ENCODE data around the gene SHMT1. TPM values are rescaled to one million over a fixed set of nuclear protein-coding genes. Genes with fewer than 3 reads are reported as not detected.

The SHMT1 gene
- total and polyA plus RNA-seq, 2 of the 4 experiments (the other 2 are of a cell fraction), result 7.5 to 8.1 TPM

DNA sequence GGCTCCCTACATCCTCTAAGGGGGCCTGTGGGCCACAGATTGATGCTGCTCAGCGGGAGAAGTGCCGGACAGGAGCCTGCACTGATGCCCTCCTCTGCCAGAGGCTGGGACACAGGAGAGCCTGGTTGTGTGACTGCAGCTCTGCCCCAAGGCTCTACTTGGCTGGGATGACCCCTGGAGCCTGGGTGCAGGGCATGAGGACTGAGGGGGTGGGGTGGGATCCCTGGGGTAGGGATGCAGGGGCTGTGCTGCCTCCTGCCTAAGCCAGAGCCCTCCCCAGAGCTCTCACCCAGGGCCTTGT lies 14.8 kb upstream of the SHMT1 start:
- Histone ChIP-seq H3K9me1 (ENCODE audit: insufficient read depth, low read length) (no peaks in the 10 kb centered on the region), H3K4me3 (ENCODE audit: insufficient read depth, low read depth, low read length) (no peak overlapping the region), H3K4ac (ENCODE audit: low read depth, low read length) (no peak overlapping the region), H3K18ac (ENCODE audit: low read depth, low read length) (no peak overlapping the region), H4K5ac (ENCODE audit: low read depth, low read length) (no peak overlapping the region), H3K23ac (ENCODE audit: low read depth, low read length) (no peak overlapping the region), H2BK15ac (ENCODE audit: low read depth, low read length) (no peak overlapping the region), H3K79me1 (ENCODE audit: low read depth in 1 of 2, low read length in 2 of 2) (no peaks in the 10 kb centered on the region), H3K27me3 (ENCODE audit: control insufficient read depth, insufficient read depth, low read length) (peaks cover 23% of the 10 kb centered on the region), H2BK120ac (ENCODE audit: low read depth, low read length) (no peak overlapping the region), H2AK5ac (ENCODE audit: low read depth, low read length) (no peak overlapping the region), H3K4me2 (ENCODE audit: low read depth, low read length) (no peak overlapping the region), H3K4me1 (ENCODE audit: control insufficient read depth, insufficient read depth, low read length) (no peaks in the 10 kb centered on the region), H2AK9ac (replicated peaks; ENCODE audit: low read depth, low read length, poor library complexity) (no peak overlapping the region), H2BK20ac (ENCODE audit: low read depth, low read length) (no peak overlapping the region), H2BK5ac (ENCODE audit: low read depth, low read length, poor library complexity, severe bottlenecking) (no peak overlapping the region), H2AFZ (replicated peaks; ENCODE audit: low read length, poor library complexity) (no peak overlapping the region), H3K9me3 (ENCODE audit: control insufficient read depth, insufficient read depth, low read length) (peaks cover 5% of the 10 kb centered on the region), H3K27ac (ENCODE audit: insufficient read depth, low read length) (no peak overlapping the region), H3K9ac (ENCODE audit: low read depth, low read length) (no peak overlapping the region), H4K91ac (ENCODE audit: insufficient read depth, low read depth, low read length) (no peak overlapping the region), H4K20me1 (ENCODE audit: insufficient read depth, low read length) (no peaks in the 10 kb centered on the region), H3K36me3 (ENCODE audit: control insufficient read depth, insufficient read depth, low read length) (no peaks in the 10 kb centered on the region), H3K56ac (ENCODE audit: extremely low read depth, insufficient read depth, low read length) (no peak overlapping the region), H3K14ac (replicated peaks; ENCODE audit: low read depth, low read length) (no peak overlapping the region), H4K8ac (ENCODE audit: low read depth in 2 of 2, low read length in 2 of 2) (no peak overlapping the region)
- TF ChIP-seq, protein P1, sequence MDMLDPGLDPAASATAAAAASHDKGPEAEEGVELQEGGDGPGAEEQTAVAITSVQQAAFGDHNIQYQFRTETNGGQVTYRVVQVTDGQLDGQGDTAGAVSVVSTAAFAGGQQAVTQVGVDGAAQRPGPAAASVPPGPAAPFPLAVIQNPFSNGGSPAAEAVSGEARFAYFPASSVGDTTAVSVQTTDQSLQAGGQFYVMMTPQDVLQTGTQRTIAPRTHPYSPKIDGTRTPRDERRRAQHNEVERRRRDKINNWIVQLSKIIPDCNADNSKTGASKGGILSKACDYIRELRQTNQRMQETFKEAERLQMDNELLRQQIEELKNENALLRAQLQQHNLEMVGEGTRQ (IDR thresholded peaks at IDR 0.05; ENCODE audit: low read depth, low read length), result no peak
- TF ChIP-seq CEBPB (IDR thresholded peaks at IDR 0.05; ENCODE audit: low read depth, low read length) (no peak), RFX5 (IDR thresholded peaks at IDR 0.05; ENCODE audit: low read depth, low read length) (no peak), MAZ (IDR thresholded peaks at IDR 0.05; ENCODE audit: borderline replicate concordance, low read depth, low read length) (no peak), POLR2A (IDR thresholded peaks at IDR 0.05; ENCODE audit: low read depth, low read length) (no peak)
- TF ChIP-seq, protein P2, sequence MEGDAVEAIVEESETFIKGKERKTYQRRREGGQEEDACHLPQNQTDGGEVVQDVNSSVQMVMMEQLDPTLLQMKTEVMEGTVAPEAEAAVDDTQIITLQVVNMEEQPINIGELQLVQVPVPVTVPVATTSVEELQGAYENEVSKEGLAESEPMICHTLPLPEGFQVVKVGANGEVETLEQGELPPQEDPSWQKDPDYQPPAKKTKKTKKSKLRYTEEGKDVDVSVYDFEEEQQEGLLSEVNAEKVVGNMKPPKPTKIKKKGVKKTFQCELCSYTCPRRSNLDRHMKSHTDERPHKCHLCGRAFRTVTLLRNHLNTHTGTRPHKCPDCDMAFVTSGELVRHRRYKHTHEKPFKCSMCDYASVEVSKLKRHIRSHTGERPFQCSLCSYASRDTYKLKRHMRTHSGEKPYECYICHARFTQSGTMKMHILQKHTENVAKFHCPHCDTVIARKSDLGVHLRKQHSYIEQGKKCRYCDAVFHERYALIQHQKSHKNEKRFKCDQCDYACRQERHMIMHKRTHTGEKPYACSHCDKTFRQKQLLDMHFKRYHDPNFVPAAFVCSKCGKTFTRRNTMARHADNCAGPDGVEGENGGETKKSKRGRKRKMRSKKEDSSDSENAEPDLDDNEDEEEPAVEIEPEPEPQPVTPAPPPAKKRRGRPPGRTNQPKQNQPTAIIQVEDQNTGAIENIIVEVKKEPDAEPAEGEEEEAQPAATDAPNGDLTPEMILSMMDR (conservative IDR thresholded peaks at IDR 0.05; ENCODE audit: low read depth, low read length), result no peak
- TF ChIP-seq, protein P3, sequence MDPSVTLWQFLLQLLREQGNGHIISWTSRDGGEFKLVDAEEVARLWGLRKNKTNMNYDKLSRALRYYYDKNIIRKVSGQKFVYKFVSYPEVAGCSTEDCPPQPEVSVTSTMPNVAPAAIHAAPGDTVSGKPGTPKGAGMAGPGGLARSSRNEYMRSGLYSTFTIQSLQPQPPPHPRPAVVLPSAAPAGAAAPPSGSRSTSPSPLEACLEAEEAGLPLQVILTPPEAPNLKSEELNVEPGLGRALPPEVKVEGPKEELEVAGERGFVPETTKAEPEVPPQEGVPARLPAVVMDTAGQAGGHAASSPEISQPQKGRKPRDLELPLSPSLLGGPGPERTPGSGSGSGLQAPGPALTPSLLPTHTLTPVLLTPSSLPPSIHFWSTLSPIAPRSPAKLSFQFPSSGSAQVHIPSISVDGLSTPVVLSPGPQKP (IDR thresholded peaks at IDR 0.05; ENCODE audit: borderline replicate concordance, low read depth, low read length), result no peak
- ChIA-PET POLR2A (ENCODE audit: unreplicated experiment) (no interaction called here), CTCF (no interaction called here)
- ATAC-seq (ENCODE audit: low read depth) (no peak), DNase-seq (no peak)
- dilution Hi-C loops (cut with HindIII; ENCODE audit: low sequenced_read_pairs, unreplicated experiment), result no loop called here
- BruUV-seq (replicated peaks), result no TSS peak
- intact Hi-C loops (cut with micrococcal nuclease), result no loop called here
- in situ Hi-C loops (cut with MboI; ENCODE audit: low sequenced_read_pairs), result no loop called here
- WGBS, 2 experiments (ENCODE audit: extremely low coverage in 2 of 2, insufficient read length in 1 of 2), result 100% methylated on average over 2 of the region's 2 CpGs; no CpG with 5 or more reads in 1 of the 2 experiments

Data from IMR-90 (cell line).